RPMI8226 (cell line): ENCODE results near the gene ARHGAP45.
A peak's percentile ranks its signal among the peaks of the same experiment; 100 is the strongest.
"Not testable (repeated sequence)": the region's sequence is repeated elsewhere in the genome, so short reads cannot be mapped to it uniquely, and the experiment has no call there.

Experiments
- DNase-seq: peaks from one replicate; pipeline ENCODE4 v3.0.0-alpha.2; 2015

Gene ARHGAP45

GRCh38 chr19:1105008-1105872 lies 38.3 kb downstream of the ARHGAP45 start:
- DNase-seq: peak; percentile 19

DNA sequence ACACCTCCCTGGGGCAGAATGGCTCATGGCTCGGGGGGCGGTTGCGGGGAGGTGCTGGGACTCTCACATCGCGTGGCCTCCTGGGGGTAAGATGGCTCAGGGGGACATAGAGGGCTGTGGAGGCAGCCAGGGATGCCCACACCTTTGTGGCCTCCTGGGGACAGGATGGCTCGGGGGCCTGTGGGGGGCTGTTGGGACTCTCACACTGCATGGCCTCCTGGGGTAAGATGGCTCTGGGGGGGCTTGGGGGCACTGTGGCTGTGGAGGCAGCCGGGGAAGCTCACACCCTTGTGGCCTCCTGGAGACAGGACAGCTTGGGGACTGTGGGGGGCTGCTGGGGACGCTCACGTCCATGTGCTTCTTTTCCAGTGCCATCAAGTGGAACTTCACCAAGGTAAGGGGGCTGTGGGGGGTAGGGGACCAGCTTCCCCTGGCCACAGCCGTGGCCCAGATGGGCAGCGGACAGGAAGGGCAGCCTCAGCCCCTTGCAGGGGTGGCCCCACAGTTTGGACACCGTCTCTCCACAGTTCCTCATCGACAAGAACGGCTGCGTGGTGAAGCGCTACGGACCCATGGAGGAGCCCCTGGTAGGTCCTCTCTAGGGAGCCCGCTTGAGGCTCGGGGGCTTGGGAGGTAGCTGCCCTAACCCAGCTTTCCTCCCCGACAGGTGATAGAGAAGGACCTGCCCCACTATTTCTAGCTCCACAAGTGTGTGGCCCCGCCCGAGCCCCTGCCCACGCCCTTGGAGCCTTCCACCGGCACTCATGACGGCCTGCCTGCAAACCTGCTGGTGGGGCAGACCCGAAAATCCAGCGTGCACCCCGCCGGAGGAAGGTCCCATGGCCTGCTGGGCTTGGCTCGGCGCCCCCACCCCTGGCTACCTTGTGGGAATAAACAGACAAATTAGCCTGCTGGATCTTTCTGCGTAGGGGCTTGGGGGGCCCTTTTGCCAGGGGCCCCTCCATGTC lies 39.2 kb downstream of the ARHGAP45 start:
- no peak for DNase-seq

- DNase-seq: no peak
These were observed 40.1 kb downstream of the ARHGAP45 start for GRCh38 chr19:1106841-1107660.

- DNase-seq: no peak
These were observed 40.8 kb downstream of the ARHGAP45 start for GRCh38 chr19:1107661-1108261.

GRCh38 chr19:1108291-1109031 lies 41.5 kb downstream of the ARHGAP45 start:
- no peak for DNase-seq

- DNase-seq: no peak
These were observed 42.1 kb downstream of the ARHGAP45 start for GRCh38 chr19:1109032-1109551.

DNA sequence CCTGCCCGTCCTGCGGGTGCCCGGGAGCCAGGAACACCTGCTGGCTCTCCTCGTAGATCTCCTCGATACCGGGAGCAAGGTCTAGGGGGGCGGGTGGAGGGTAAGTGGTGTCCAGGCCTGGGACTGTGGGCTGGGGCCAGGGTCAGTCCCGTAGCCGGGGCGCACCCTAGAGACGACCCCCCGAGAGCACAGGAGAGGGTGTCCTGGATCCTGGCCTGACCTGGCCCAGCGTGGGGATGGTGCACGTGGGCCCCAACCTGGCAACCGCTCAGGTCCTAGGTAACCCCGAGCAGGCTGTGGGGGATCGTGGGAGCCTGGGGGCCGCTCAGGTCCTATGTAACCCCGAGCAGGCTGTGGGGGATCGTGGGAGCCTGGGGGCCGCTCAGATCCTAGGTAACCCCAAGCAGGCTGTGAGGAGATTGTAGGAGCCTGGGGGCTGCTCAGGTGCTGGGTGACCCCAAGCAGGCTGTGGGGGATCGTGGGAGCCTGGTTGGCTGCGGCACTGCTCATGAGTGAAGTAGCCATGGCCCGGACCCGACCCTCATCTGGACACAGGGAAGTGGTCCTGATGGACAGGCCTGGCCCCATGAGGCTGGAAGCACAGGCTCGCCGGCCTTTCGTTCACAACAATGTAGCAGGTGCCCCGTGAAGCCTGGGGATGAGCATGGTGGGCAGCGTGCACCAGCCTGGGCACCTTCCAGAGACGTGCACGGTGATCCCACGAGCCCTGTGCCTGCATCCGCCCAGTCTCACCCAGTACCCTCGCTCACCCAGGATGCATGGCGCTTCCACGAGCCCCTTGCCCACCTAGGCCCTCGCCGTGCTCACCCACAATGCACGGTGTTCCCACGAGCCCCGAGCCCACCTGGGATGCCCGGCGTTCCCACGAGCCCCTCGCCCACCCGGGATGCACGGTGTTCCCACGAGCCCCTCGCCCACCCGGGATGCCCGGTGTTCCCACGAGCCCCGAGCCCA lies 43.0 kb downstream of the ARHGAP45 start:
- no peak for DNase-seq

DNA sequence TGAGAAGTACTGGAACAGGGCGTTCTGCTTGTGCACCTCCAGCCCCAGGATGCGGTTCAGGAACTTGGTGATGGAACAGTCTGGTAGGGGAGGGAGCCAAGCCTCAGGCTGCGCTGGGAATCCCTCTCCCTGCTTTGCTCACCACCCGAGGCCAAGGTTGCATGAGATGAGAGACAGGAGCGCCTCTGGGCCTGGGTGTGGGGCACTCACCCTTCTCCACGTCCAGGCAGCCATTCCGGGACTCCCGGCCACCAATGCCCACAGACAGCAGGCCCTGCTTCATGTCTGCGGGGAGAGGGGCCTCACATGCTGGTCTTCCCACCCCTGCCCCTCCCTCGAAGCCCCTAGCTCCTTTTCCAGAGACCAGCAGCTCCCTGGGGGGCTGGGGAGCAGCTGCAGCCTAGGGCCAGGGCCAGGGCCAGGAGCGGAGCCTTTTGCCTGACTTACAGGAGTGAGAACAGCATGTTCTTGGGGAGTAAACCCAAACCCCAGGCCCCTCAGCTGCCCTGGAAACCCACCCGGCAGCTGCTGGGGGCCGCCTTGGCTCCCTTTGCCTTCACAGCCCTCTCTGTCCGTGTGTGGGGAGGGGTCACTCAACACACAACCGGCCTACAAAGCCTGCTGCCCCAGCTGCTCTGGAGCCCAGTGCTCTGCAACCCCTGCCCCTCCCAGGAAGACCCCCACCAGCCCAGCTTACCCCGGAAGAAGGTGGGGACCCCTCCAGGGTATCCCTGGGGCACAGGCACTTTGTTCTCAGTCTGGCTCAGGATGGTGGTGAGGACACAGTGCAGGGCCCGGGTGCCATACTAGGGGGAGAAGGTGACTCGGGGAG lies 44.1 kb downstream of the ARHGAP45 start:
- DNase-seq: no peak

- no peak for DNase-seq
These were observed 44.8 kb downstream of the ARHGAP45 start for GRCh38 chr19:1111641-1112267.

DNA sequence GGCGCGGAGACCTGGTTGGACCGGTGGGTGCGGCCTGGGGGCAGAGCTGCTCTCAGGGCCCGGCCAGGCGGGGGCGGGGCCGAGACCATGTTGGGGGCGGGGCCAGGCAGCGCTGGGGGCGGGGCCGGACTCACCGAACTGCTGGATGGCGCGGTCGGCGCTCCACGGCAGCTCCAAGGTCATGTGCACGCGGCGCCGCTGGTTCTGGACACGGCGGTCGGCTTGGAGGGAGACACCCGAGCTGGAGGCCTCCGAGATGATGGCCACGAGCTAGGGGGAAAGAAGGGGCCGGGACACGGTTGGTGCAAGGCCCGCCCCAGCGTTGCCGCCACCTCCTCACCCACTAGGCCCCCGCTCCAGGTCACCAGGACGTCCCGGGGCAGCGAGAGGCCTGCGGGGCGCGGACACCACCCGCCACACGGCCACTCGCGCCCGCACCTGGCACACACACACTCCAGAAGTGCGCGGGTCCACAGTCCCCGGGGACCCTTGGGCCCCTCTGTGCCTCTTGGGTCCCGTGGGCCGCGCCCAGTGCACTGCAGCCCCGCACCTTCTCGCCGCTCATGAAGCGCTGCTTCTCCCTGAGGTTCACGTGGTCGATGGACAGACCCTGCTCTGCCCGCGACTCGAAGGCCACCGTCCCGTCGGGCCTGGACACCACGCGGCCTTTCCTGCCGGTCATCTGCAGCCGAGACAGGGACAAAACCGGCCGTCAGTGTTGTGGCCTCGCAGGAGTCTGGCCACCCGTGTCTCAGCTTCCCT lies 45.5 kb downstream of the ARHGAP45 start:
- DNase-seq: no peak

DNA sequence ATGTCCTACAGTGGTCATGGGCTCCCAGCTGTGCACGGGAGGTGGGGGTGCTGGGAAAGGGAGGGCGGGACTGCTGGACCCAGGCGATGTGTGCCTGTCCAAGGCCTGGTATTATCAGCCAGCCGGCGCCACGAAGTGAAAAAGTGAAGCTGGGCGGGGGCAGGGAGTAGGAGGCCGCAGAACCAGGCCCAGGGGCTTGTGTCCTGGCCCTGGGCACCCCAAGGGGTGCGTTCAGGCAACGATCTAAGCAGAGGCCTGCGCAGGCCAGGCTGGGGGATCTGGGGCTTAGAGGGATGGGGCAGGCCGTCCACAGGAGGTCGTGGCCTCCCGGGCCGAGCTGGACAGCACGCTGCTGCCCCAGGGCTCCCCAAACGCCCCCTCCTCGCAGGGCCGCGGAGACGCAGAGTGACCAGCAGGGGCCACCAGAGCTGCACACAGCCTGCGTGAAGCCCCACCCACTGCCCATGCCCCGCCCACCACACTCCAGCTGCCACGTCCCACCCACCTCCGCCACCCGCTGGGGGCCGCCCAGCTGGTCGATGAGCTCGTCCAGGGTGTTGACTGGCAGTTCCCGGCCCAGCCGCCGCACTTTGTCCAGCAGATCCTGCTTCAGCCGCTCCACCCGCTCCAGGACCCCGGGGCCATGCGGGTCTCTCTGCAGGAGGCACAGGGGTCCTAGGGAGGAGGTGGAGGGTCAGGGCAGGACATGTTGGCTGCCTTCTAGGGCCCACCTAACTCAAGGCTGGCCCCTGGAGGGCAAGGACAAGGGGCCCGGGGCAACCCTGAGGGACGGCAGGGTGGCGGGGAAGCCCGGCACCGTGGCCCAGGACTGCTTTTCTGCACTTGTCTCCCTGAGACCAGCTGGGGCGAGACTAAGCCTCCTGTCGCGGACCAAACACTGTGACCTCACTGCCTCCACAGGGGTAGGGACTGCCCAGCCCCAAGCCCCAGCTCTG lies 46.3 kb downstream of the ARHGAP45 start:
- peak; percentile 36 for DNase-seq

GRCh38 chr19:1113986-1114483 lies 47.1 kb downstream of the ARHGAP45 start:
- no peak for DNase-seq

GRCh38 chr19:1114728-1115127 lies 47.8 kb downstream of the ARHGAP45 start:
- DNase-seq: not testable (repeated sequence)

- DNase-seq: no peak
These were observed 48.9 kb downstream of the ARHGAP45 start for GRCh38 chr19:1115646-1116420.
